Fibroblast of villous mesenchyme (primary cell): ENCODE results near the gene PIP. TPM values are rescaled to one million over a fixed set of nuclear protein-coding genes. Genes with fewer than 3 reads are reported as not detected.
"Not testable (repeated sequence)": the region's sequence is repeated elsewhere in the genome, so short reads cannot be mapped to it uniquely, and the experiment has no call there.

ENCODE experiments used
- DNase-seq: peaks from one replicate; pipeline ENCODE4 v3.0.0-alpha.2; 2010; ENCODE audit warnings: low read depth
- H3K4me3 ChIP-seq: 2 replicates; pipeline ENCODE4 v1.5.1; 2011; ENCODE audit warnings: low read depth, mild to moderate bottlenecking, low read length
- CTCF ChIP-seq: IDR thresholded peaks from 2 replicates; pipeline ENCODE4 v1.5.1; 2012; ENCODE audit warnings: low read depth, mild to moderate bottlenecking, low read length; ENCODE audit not compliant: insufficient read depth
- total RNA-seq: library from RNA; depleted of rRNA; stranded (reverse); fragments of >200 nt; gene quantifications from 2 replicates; pipeline ENCODE4 v1.2.3, GENCODE V29; 2012

Gene PIP
- total RNA-seq, 1 donor = not detected

GRCh38 chr7:143120691-143121405, 11.0 kb upstream of the PIP start:
- no peak overlapping the region for H3K4me3 ChIP-seq
- no peak for DNase-seq
- no peak for TF ChIP-seq CTCF

- H3K4me3 ChIP-seq, DNase-seq: not testable (repeated sequence)
Measured at GRCh38 chr7:143123326-143123725, 8.6 kb upstream of the PIP start.

- no peak overlapping the region for H3K4me3 ChIP-seq
- no peak for DNase-seq
- no peak for TF ChIP-seq CTCF
Measured at GRCh38 chr7:143126146-143126545, 5.7 kb upstream of the PIP start.

GRCh38 chr7:143129051-143129450, 2.8 kb upstream of the PIP start:
- no peak for TF ChIP-seq CTCF
- no peak for DNase-seq
- H3K4me3 ChIP-seq = no peak overlapping the region

- H3K4me3 ChIP-seq = no peak overlapping the region
- no peak for DNase-seq
- TF ChIP-seq CTCF = no peak
Measured at GRCh38 chr7:143129477-143129876, 2.4 kb upstream of the PIP start.

GRCh38 chr7:143130541-143130940, 1.3 kb upstream of the PIP start:
- DNase-seq = no peak
- no peak for TF ChIP-seq CTCF
- H3K4me3 ChIP-seq = no peak overlapping the region

GRCh38 chr7:143147070-143147469, 15.2 kb downstream of the PIP start:
- TF ChIP-seq CTCF = no peak
- no peak for DNase-seq
- no peak overlapping the region for H3K4me3 ChIP-seq
